Raji (cell line): ENCODE results near the gene SHC2.

ENCODE experiments used
- POLR2A ChIP-seq: IDR thresholded peaks from 2 replicates; pipeline ENCODE4 v1.6.1; 2011; ENCODE audit warnings: low read depth, low read length, control low read depth; ENCODE audit not compliant: insufficient read depth

Gene SHC2

DNA sequence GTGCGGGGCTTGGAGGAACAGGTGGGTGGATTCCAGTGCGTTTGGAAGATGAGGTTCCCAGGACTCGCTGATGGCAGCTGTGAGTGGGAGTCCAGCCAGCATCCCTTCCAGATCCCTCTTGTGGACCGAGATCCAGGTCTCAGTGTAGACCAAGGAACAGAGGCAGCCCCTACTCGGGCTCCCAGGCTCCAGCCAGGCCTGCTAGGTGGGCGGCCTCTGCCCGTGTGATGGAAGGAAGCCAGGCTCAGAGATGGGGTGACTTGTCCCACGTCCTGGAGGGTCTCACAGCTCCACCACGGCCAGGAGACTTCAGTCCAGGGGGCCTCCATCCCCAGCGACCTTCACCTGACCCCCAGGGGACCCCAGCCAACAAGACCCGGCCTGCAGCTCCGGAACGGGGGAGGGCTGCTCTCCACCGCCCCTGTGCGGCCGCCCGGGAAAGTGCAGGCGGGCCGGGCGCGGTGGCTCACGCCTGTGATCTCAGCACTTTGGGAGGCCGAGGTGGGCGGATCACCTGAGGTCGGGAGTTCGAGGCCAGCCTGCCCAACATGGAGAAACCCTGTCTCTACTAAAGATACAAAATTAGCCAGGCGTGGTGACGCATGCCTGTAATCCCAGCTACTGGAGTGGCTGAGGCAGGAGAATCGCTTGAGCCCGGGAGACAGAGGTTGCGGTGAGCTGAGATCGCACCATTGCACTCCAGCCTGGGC, 34.7 kb upstream of the SHC2 start:
- TF ChIP-seq POLR2A = no peak

DNA sequence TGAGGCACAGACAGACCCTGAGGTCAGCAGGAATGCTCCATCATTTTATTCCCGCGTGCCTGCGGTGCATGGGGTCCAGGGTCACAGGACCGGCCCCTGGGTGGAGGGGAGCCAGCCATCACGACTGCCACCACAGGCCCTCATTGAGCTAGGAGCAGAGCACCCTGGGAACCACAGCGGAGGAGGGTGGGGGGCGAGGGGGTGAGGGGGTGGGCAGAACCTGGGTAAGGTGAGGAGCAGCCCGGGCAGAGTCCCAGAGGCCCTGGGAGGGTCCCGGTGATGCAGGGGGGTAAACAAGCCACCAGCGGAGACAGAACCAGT, 34.2 kb upstream of the SHC2 start:
- no peak for TF ChIP-seq POLR2A

DNA sequence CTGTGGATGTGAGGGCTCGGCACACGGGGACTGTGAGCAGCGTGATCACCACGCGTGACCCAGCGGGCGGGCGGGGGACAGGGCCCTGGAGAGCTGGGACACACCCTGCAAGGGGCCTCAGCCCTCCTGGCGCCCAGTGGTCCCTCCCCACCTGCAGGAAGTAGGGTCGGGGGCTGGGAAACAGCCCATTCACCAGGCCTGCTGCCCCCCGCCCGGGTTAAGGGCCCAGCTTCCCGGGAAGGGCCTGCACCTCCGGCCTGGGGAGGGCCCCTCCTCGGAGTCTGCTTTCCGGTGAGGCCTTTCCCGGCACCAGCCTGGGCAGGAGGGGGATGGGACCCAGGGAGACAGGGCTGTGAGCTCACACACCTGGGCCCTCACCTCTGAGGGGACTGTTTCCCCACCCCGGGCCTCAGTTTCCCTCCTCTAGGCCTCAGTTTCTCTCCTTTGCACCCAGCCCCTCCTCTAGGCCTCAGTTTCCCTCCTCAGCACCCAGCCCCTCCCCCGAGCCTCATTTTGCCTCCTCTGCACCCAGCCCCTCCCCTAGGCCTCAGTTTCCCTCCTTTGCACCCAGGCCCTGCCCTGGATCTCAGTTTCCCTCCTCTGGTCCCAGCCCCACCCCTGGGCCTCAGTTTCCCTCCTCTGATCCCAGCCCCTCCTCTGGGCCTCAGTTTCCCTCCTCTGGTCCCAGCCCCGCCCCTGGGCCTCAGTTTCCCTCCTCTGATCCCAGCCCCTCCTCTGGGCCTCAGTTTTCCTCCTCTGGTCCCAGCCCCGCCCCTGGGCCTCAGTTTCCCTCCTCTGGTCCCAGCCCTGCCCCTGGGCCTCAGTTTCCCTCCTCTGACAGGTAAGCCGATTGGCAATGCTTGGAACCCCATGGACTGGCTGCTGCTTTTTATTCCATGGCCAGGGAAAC, 33.6 kb upstream of the SHC2 start:
- no peak for TF ChIP-seq POLR2A

GRCh38 chr19:493391-494170, 32.7 kb upstream of the SHC2 start:
- TF ChIP-seq POLR2A = no peak

GRCh38 chr19:492091-492531, 31.3 kb upstream of the SHC2 start:
- no peak for TF ChIP-seq POLR2A

DNA sequence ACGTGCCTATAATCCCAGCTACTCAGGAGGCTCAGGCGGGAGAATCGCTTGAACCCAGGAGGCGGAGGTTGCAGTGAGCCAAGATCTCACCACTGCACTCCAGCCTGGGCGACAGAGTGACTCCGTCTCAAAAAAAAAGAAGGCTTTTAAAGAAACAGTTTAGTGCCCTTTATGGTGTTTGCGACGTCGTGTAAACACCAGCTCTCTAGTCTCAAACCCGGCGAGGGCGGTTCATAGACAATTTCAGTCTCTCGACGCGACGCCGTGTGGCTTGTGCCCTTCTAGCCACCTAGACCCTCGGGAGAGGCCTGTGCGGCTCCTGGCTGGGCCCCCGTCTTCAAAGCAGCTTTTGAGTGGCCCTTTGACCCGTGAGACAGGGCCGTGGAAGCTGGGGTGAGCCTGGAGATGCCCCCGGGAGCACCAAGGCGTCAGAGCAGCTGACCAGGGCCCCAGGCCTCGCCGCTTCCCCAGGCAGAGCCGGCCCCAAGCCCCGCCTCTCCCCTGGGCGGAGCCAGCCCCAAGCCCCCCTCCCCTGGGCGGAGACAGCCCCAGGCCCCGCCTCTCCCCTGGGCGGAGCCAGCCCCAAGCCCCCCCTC, 30.4 kb upstream of the SHC2 start:
- no peak for TF ChIP-seq POLR2A

- no peak for TF ChIP-seq POLR2A
Measured at GRCh38 chr19:489418-490196, 28.8 kb upstream of the SHC2 start.

- TF ChIP-seq POLR2A = peak; percentile 77
Measured at GRCh38 chr19:488505-489417, 27.9 kb upstream of the SHC2 start.

GRCh38 chr19:485583-486236, 24.9 kb upstream of the SHC2 start:
- peak; percentile 26; the same call in 1 of the 2 replicates for TF ChIP-seq POLR2A

GRCh38 chr19:485077-485476, 24.2 kb upstream of the SHC2 start:
- no peak for TF ChIP-seq POLR2A

GRCh38 chr19:484494-484893, 23.7 kb upstream of the SHC2 start:
- TF ChIP-seq POLR2A = no peak

GRCh38 chr19:483332-484072, 22.7 kb upstream of the SHC2 start:
- no peak for TF ChIP-seq POLR2A
